Stimulated activated memory B cell treated with anti-CD40 and anti-IgM and Interleukin-4, amounts not matched to agents 10 μg/mL and 1 μg/mL and 100 μg/mL, for 72 hours (primary cell): ENCODE data around the gene RPA4.

ENCODE experiments used
- ATAC-seq: fragments of 150-1000 bp; cut with Tn5 transposase; 2 replicates; pipeline ENCODE4 v1.10.0; 2021
- H3K27ac Mint-ChIP-seq: one replicate; pipeline ENCODE4 v1.8.0; 2022; ENCODE audit warnings: mild to moderate bottlenecking, mixed read lengths
- H3K27me3 Mint-ChIP-seq: one replicate; pipeline ENCODE4 v1.8.0; 2022; ENCODE audit warnings: mixed read lengths
- H3K36me3 Mint-ChIP-seq: one replicate; pipeline ENCODE4 v1.8.0; 2022; ENCODE audit warnings: mixed read lengths
- H3K4me1 Mint-ChIP-seq: one replicate; pipeline ENCODE4 v1.8.0; 2022; ENCODE audit warnings: mixed read lengths
- H3K4me3 Mint-ChIP-seq: one replicate; pipeline ENCODE4 v1.8.0; 2022; ENCODE audit warnings: mild to moderate bottlenecking, moderate library complexity, mixed read lengths
- H3K9me3 Mint-ChIP-seq: one replicate; pipeline ENCODE4 v1.8.0; 2022; ENCODE audit warnings: mixed read lengths

RPA4 gene

DNA sequence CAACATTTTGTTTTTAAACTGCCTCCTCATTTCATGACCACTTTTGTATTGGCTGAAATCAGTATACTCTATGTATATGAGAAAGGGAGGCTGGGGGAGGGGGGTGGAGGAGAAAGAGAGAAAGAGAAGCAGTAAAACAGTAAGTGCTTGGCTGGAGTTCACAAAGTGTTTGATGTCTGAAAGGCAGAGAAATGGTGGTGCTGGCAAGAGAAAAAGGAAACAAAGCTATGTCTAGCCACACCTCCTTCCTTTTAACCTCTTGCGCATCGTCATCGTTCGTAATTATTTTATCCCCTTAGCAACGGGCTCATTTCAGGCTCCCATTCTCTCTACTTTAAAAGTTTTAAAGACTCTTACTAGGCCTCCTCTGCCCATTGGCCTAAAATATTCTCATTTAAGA lies 25.6 kb downstream of the RPA4 start:
- H3K27me3 Mint-ChIP-seq, result no peaks in the 10 kb centered on the region
- no peaks in the 10 kb centered on the region for H3K4me1 Mint-ChIP-seq
- no peak overlapping the region for H3K27ac Mint-ChIP-seq
- peaks cover 6% of the 10 kb centered on the region for H3K36me3 Mint-ChIP-seq
- no peaks in the 10 kb centered on the region for H3K9me3 Mint-ChIP-seq
- ATAC-seq, result no peak
- H3K4me3 Mint-ChIP-seq, result no peak overlapping the region

DNA sequence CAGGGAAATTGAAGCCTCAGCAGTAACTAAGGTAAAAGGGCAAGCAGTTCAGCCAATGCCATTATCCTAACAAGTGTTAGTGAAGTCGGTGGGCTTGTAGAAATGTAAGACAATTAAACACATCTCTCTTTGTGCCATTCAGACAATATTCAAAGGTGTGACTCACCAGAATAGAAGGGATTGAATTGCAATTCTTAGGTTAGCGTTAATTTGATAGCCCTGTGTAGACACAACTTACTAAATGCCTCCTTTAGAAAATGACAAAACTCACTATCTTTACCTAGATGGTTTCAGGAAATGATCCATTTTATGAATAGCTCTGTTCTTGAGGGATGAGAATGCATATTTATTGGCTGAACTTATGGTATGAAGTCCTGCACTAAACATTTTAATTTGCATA lies 35.2 kb downstream of the RPA4 start:
- no peak for ATAC-seq

GRCh38 chrX:96919672-96920071 lies 36.0 kb downstream of the RPA4 start:
- H3K27me3 Mint-ChIP-seq, result no peaks in the 10 kb centered on the region
- peaks cover 9% of the 10 kb centered on the region for H3K36me3 Mint-ChIP-seq
- no peak overlapping the region for H3K27ac Mint-ChIP-seq
- H3K9me3 Mint-ChIP-seq, result no peaks in the 10 kb centered on the region
- H3K4me1 Mint-ChIP-seq, result no peaks in the 10 kb centered on the region
- H3K4me3 Mint-ChIP-seq, result no peak overlapping the region
- ATAC-seq, result no peak

More for the DNA sequence above, 35.2 kb downstream of the RPA4 start:
- no peaks in the 10 kb centered on the region for H3K9me3 Mint-ChIP-seq
- H3K4me1 Mint-ChIP-seq, result no peaks in the 10 kb centered on the region
- no peak overlapping the region for H3K27ac Mint-ChIP-seq
- H3K27me3 Mint-ChIP-seq, result no peaks in the 10 kb centered on the region
- peaks cover 6% of the 10 kb centered on the region for H3K36me3 Mint-ChIP-seq
- H3K4me3 Mint-ChIP-seq, result no peak overlapping the region

DNA sequence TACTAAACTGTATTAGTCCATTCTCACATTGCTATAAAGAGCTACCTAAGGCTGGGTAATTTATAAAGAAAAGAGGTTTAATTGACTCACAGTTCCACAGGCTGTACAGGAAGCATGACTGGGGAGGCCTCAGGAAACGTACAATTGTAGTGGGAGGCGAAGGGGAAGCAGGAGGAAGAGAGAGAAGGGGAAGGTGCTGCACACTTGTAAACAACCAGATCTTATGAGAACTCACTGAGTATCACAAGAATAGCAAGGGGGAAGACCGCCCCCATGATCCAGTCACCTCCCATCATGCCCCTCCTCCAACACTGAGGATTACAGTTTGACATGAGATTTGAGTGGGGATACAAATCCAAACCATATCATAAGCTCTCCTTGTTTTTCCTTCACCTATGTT lies 40.9 kb downstream of the RPA4 start:
- H3K9me3 Mint-ChIP-seq, result no peaks in the 10 kb centered on the region
- ATAC-seq, result no peak
- H3K4me1 Mint-ChIP-seq, result no peaks in the 10 kb centered on the region
- peaks cover 21% of the 10 kb centered on the region for H3K36me3 Mint-ChIP-seq
- H3K27me3 Mint-ChIP-seq, result no peaks in the 10 kb centered on the region
- H3K27ac Mint-ChIP-seq, result no peak overlapping the region
- H3K4me3 Mint-ChIP-seq, result no peak overlapping the region

GRCh38 chrX:96929036-96929435 lies 45.3 kb downstream of the RPA4 start:
- Mint-ChIP-seq H3K4me3 (no peak overlapping the region), H3K27me3 (no peaks in the 10 kb centered on the region), H3K4me1 (no peaks in the 10 kb centered on the region), H3K9me3 (no peaks in the 10 kb centered on the region), H3K27ac (no peak overlapping the region), H3K36me3 (peaks cover 26% of the 10 kb centered on the region)
- ATAC-seq, result no peak
